Mesenchymal stem cell (in vitro differentiated cells and primary cell): Measurements from ENCODE around the gene UTF1.
A peak's percentile ranks its signal among the peaks of the same experiment; 100 is the strongest.

Experiments used
- DNase-seq: peaks from one replicate; pipeline ENCODE4 v3.0.0-alpha.2; 2013
- H2AFZ ChIP-seq: one replicate; pipeline ENCODE4 v1.6.1; 2013; ENCODE audit warnings: low read depth, mild to moderate bottlenecking, control low read depth, inconsistent platforms, low read length, moderate library complexity
- H2AK5ac ChIP-seq: 2 replicates; pipeline ENCODE4 v1.6.1; 2013; ENCODE audit warnings: low read length, moderate library complexity, mild to moderate bottlenecking, inconsistent platforms; ENCODE audit not compliant: severe bottlenecking
- H2BK120ac ChIP-seq: one replicate; pipeline ENCODE4 v1.6.1; 2013; ENCODE audit warnings: low read depth, mild to moderate bottlenecking, inconsistent platforms, low read length, moderate library complexity
- H2BK12ac ChIP-seq, 2 experiments: one replicate each; pipeline ENCODE4 v1.6.1; 2013; ENCODE audit warnings: inconsistent platforms in 2 of 2, low read length in 2 of 2, mild to moderate bottlenecking in 2 of 2, moderate library complexity in 2 of 2, control low read depth in 1 of 2
- H2BK15ac ChIP-seq: one replicate; pipeline ENCODE4 v1.6.1; 2013; ENCODE audit warnings: mild to moderate bottlenecking, low read depth, inconsistent platforms; ENCODE audit not compliant: poor library complexity, severe bottlenecking
- H2BK5ac ChIP-seq: 2 replicates; pipeline ENCODE4 v1.6.1; 2013; ENCODE audit warnings: low read depth, mild to moderate bottlenecking, low read length, control low read depth, inconsistent platforms; ENCODE audit not compliant: poor library complexity, severe bottlenecking
- H3K14ac ChIP-seq, 2 experiments: one replicate each; pipeline ENCODE4 v1.6.1; 2013; ENCODE audit warnings: inconsistent platforms in 2 of 2, low read length in 2 of 2, control low read depth in 1 of 2, mild to moderate bottlenecking in 1 of 2, moderate library complexity in 1 of 2
- H3K18ac ChIP-seq, 2 experiments: one replicate each; pipeline ENCODE4 v1.6.1; 2013; ENCODE audit warnings: inconsistent platforms in 2 of 2, low read length in 2 of 2, control low read depth in 1 of 2, low read depth in 1 of 2, mild to moderate bottlenecking in 1 of 2
- H3K23ac ChIP-seq, 2 experiments: one replicate each; pipeline ENCODE4 v1.6.1; 2013; ENCODE audit warnings: inconsistent platforms in 2 of 2, low read length in 2 of 2, mild to moderate bottlenecking in 2 of 2, moderate library complexity in 2 of 2, control low read depth in 1 of 2
- H3K27ac ChIP-seq: 2 replicates; pipeline ENCODE4 v1.5.1; 2013; ENCODE audit warnings: mild to moderate bottlenecking, moderate library complexity, low read length, control low read depth, inconsistent platforms; ENCODE audit not compliant: poor library complexity, severe bottlenecking
- H3K27me3 ChIP-seq, 2 experiments: 2 replicates each; pipeline versions ENCODE4 v1.6.1 to v1.7.0; 2013; ENCODE audit warnings: low read length in 2 of 2, mild to moderate bottlenecking in 2 of 2, moderate library complexity in 2 of 2, control low read depth in 1 of 2, inconsistent platforms in 1 of 2; ENCODE audit not compliant: control insufficient read depth in 1 of 2, insufficient read depth in 1 of 2
- H3K36me3 ChIP-seq, 2 experiments: 2 replicates each; pipeline versions ENCODE4 v1.6.1 to v1.7.0; 2013; ENCODE audit warnings: low read length in 2 of 2, control low read depth in 1 of 2, inconsistent platforms in 1 of 2, low read depth in 1 of 2, mild to moderate bottlenecking in 1 of 2; ENCODE audit not compliant: insufficient read depth in 2 of 2, control insufficient read depth in 1 of 2
- H3K4ac ChIP-seq, 2 experiments: one replicate each; pipeline ENCODE4 v1.6.1; 2013; ENCODE audit warnings: inconsistent platforms in 2 of 2, low read length in 2 of 2, mild to moderate bottlenecking in 2 of 2, moderate library complexity in 2 of 2, control low read depth in 1 of 2, low read depth in 1 of 2
- H3K4me1 ChIP-seq: 2 replicates; pipeline ENCODE4 v1.6.1; 2013; ENCODE audit warnings: low read depth, low read length, control low read depth; ENCODE audit not compliant: control insufficient read depth, insufficient read depth
- H3K4me2 ChIP-seq: 2 replicates; pipeline ENCODE4 v1.6.1; 2013; ENCODE audit warnings: low read length, mild to moderate bottlenecking, inconsistent platforms; ENCODE audit not compliant: poor library complexity, severe bottlenecking
- H3K4me3 ChIP-seq, 2 experiments: 2 replicates each; pipeline versions ENCODE4 v1.5.1 to v1.7.0; 2013; ENCODE audit warnings: low read length in 2 of 2, mild to moderate bottlenecking in 2 of 2, control low read depth in 1 of 2, low read depth in 1 of 2; ENCODE audit not compliant: insufficient read depth in 1 of 2
- H3K79me1 ChIP-seq: replicated peaks from 2 replicates; pipeline ENCODE4 v1.6.1; 2013; ENCODE audit warnings: mild to moderate bottlenecking, control low read depth, low read length, inconsistent platforms; ENCODE audit not compliant: poor library complexity, severe bottlenecking
- H3K9ac ChIP-seq: 2 replicates; pipeline ENCODE4 v1.7.0; 2013; ENCODE audit warnings: mild to moderate bottlenecking, low read length, moderate library complexity
- H3K9me3 ChIP-seq: 2 replicates; pipeline ENCODE4 v1.7.0; 2013; ENCODE audit warnings: mild to moderate bottlenecking, low read length; ENCODE audit not compliant: control insufficient read depth
- H4K8ac ChIP-seq: one replicate; pipeline ENCODE4 v1.6.1; 2013; ENCODE audit warnings: inconsistent platforms, mild to moderate bottlenecking, low read length, moderate library complexity
- H4K91ac ChIP-seq: one replicate; pipeline ENCODE4 v1.6.1; 2013; ENCODE audit warnings: mild to moderate bottlenecking, low read length, inconsistent platforms
- WGBS: methylation state at CpG from one replicate; pipeline ENCODE4 v1.1.7; 2013; ENCODE audit warnings: mixed read lengths; 5-methylcytosine and 5-hydroxymethylcytosine counted together

The UTF1 gene

GRCh38 chr10:133206356-133207040, 23.5 kb upstream of the UTF1 start:
- H3K4me2 ChIP-seq = no peak overlapping the region
- peaks cover 3% of the 10 kb centered on the region for H3K4me1 ChIP-seq
- H3K79me1 ChIP-seq = no peaks in the 10 kb centered on the region
- H3K27me3 ChIP-seq = peaks cover 0 to 4% of the 10 kb centered on the region in 2 experiments
- no peak overlapping the region for H3K9ac ChIP-seq
- H4K8ac ChIP-seq = no peak overlapping the region
- no peak overlapping the region for H4K91ac ChIP-seq
- H2BK120ac ChIP-seq = no peak overlapping the region
- H2BK15ac ChIP-seq = no peak overlapping the region
- 88% methylated on average over 17 of the region's 17 CpGs for WGBS
- H3K14ac ChIP-seq = no peak overlapping the region
- DNase-seq = no peak
- H3K23ac ChIP-seq = no peak overlapping the region
- H2BK12ac ChIP-seq = no peak overlapping the region
- no peak overlapping the region for H2AFZ ChIP-seq
- no peaks in the 10 kb centered on the region for H3K9me3 ChIP-seq
- no peak overlapping the region for H3K4ac ChIP-seq
- H3K36me3 ChIP-seq = no peaks in the 10 kb centered on the region
- H3K4me3 ChIP-seq = peak overlapping the region in 1 of 2 experiments; percentile 34
- H2AK5ac ChIP-seq = no peak overlapping the region
- no peak overlapping the region for H3K18ac ChIP-seq
- no peak overlapping the region for H3K27ac ChIP-seq
- H2BK5ac ChIP-seq = no peak overlapping the region

DNA sequence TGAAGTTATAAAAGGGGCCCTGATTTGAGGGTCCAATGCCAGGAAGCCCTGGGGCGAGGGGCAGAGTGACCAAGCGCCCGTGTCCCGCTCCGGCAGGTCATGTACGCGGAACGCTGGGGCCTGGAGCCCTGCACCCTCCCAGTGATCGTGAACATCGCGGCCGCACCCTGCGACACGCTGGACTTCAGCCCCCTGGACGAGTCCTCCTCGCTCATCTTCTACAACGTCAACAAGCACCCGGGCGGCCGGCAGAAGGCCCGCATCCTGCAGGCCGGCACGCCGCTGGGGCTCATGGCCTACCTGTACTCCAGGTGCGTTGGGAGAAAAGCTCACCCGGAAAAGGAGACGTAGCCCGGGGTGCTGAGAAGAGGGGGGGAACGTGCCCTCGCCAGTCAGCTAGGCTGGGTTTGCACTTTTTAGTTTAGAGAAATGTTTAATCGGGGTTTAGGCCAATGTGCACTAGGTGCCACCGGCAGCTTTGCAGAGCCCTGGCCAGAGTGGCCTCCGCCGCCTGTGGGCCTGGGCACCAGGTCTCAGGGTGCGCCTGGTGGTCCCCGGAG, 22.9 kb upstream of the UTF1 start:
- H3K9ac ChIP-seq = no peak overlapping the region
- no peak overlapping the region for H3K27ac ChIP-seq
- H3K4ac ChIP-seq = no peak overlapping the region
- H3K4me2 ChIP-seq = no peak overlapping the region
- no peak overlapping the region for H2AFZ ChIP-seq
- H3K23ac ChIP-seq = no peak overlapping the region
- H3K9me3 ChIP-seq = no peaks in the 10 kb centered on the region
- WGBS = 92% methylated on average over 36 of the region's 36 CpGs
- DNase-seq = no peak
- H3K14ac ChIP-seq = no peak overlapping the region
- H2BK12ac ChIP-seq = no peak overlapping the region
- no peak overlapping the region for H3K18ac ChIP-seq
- no peaks in the 10 kb centered on the region for H3K79me1 ChIP-seq
- peaks cover 0 to 10% of the 10 kb centered on the region in 2 experiments for H3K27me3 ChIP-seq
- H3K36me3 ChIP-seq = no peaks in the 10 kb centered on the region
- no peak overlapping the region for H2BK120ac ChIP-seq
- no peak overlapping the region for H3K4me3 ChIP-seq
- H2BK5ac ChIP-seq = no peak overlapping the region
- no peak overlapping the region for H2AK5ac ChIP-seq
- H2BK15ac ChIP-seq = no peak overlapping the region
- H3K4me1 ChIP-seq = peaks cover 3% of the 10 kb centered on the region
- H4K8ac ChIP-seq = no peak overlapping the region
- H4K91ac ChIP-seq = no peak overlapping the region

DNA sequence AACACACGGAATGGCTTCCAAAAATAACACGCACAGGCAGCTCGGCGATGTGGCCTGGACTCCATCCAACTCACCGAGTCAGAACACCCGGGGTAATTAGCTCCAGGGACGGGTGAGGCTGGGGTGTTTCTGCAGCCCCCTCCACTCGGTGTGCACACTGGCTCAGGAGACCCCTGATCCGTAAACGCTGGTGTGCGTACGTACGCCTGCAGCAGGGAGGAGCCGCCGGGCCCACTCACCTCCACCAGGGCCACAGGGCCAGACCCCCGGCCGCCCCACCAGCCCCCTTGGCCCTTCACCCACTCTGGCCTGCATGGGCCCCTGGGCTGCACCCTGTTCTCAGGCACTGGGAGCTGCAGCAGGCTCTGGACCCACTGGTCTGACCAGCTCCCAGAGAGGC, 22.4 kb upstream of the UTF1 start:
- Histone ChIP-seq H3K79me1 (no peaks in the 10 kb centered on the region), H3K4me1 (peaks cover 3% of the 10 kb centered on the region), H4K8ac (no peak overlapping the region), H2BK12ac (no peak overlapping the region), H3K9ac (no peak overlapping the region), H3K4ac (no peak overlapping the region), H3K14ac (no peak overlapping the region), H2AFZ (no peak overlapping the region), H3K4me3 (no peak overlapping the region), H2BK15ac (no peak overlapping the region), H3K18ac (no peak overlapping the region), H2BK5ac (no peak overlapping the region), H3K4me2 (no peak overlapping the region), H3K9me3 (no peaks in the 10 kb centered on the region), H2AK5ac (no peak overlapping the region), H3K27ac (no peak overlapping the region), H3K36me3 (no peaks in the 10 kb centered on the region), H4K91ac (no peak overlapping the region), H2BK120ac (no peak overlapping the region), H3K23ac (no peak overlapping the region), H3K27me3 (peaks cover 0 to 12% of the 10 kb centered on the region in 2 experiments)
- no peak for DNase-seq
- 89% methylated on average over 17 of the region's 17 CpGs for WGBS

DNA sequence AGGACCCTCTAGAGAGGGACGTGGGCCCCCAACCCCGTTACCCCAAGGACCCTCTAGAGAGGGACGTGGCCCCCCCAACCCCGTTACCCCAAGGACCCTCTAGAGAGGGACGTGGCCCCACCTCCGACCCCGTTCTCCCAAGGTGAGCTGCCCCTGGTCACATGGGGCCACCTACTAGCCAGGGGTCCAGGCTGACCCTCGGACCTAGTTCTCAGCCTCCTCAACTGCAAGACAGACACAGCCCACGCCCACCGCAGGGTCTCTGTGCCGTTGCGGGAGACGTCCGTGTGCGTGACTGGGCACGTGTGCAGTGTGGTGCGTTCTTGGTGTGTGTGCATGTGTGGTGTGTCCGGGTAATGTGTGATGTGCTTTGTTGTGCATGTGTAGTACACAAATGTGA, 21.6 kb upstream of the UTF1 start:
- Histone ChIP-seq H2AFZ (no peak overlapping the region), H3K9ac (no peak overlapping the region), H3K23ac (no peak overlapping the region), H3K27me3 (peaks cover 0 to 12% of the 10 kb centered on the region in 2 experiments), H3K4me3 (no peak overlapping the region), H2BK5ac (no peak overlapping the region), H3K4ac (no peak overlapping the region), H3K27ac (no peak overlapping the region), H2BK12ac (no peak overlapping the region), H4K91ac (no peak overlapping the region), H3K9me3 (no peaks in the 10 kb centered on the region), H3K36me3 (no peaks in the 10 kb centered on the region), H3K18ac (no peak overlapping the region), H2AK5ac (no peak overlapping the region), H3K79me1 (no peaks in the 10 kb centered on the region), H3K14ac (peak overlapping the region in 1 of 2 experiments; percentile 55), H2BK15ac (no peak overlapping the region), H3K4me1 (peaks cover 3% of the 10 kb centered on the region), H4K8ac (no peak overlapping the region), H2BK120ac (no peak overlapping the region), H3K4me2 (no peak overlapping the region)
- 93% methylated on average over 16 of the region's 18 CpGs for WGBS
- DNase-seq = no peak
